ENCODE measurements around the gene PPFIBP1. TPM values are rescaled to one million over a fixed set of nuclear protein-coding genes. Genes with fewer than 3 reads are reported as not detected.

Gene PPFIBP1
- total RNA-seq, 2 donors from 2014 or later, result 2.1 to 4.1 TPM

DNA sequence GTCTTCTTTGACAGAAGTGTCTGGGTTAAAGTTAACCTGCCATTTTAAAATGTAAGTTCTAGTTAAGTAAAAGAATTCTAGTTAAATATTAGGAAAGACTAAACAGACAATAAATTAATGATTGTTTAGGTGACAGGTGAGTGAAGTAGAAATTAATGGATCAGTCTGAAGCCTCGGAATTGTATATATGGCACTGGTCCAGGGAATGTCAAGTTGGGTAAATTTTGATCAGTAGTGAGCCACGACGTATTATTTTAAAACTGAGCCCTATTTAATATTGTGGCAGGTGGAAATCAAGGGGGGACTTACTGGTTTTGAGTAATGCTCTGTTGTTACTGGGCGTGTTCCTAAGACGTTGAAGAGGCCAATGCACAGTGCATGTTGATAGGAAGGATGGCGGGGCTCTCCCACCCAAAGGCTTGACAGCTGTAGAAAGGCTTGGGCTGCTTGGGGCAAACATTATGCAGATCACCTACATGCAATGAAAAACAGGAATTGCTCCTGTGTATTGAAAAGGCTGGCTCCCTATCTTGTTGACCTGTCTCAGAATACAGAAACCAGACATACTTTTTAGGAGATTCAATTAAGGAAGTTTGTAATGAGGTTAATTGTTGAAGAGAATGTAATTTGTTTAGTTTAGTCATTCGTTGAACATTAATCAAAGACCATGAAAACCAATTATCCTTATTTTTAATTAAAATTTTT is 5.9 kb upstream of the PPFIBP1 start:
- DNase-seq, result no peak
- Mint-ChIP-seq H3K27ac (no peak overlapping the region), H3K4me3 (no peak overlapping the region), H3K36me3 (ENCODE audit: low read depth) (peaks cover 6% of the 10 kb centered on the region), H3K27me3 (peaks cover 43% of the 10 kb centered on the region), H3K4me1 (peaks cover under 1% of the 10 kb centered on the region)
- ATAC-seq, result no peak
- no peaks in the 10 kb centered on the region for H3K9me3 ChIP-seq (ENCODE audit: control insufficient read depth, low read length, poor library complexity, severe bottlenecking)

DNA sequence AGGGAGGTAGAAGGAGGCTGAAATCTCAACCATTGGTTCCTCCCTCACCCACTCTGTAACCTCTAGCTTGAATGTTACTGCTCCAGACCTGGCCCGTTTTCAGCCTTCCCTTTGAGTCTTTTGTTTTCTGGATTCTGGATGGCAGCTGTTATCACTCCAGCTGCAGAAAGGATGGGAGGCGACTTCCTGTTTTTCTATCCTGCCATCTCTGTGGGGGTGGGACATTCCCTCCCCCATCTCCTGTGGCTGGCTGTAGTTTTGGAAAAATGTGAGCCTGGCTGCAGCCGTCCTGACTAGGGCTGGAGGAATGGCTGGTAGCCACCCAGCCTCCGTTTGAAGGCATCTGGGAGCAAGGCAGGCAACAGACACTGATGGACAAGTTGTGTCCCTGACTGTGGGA is 2.9 kb upstream of the PPFIBP1 start:
- Mint-ChIP-seq H3K27me3 (peaks cover 52% of the 10 kb centered on the region), H3K36me3 (ENCODE audit: low read depth) (peaks cover 6% of the 10 kb centered on the region)
- DNase-seq, result no peak

DNA sequence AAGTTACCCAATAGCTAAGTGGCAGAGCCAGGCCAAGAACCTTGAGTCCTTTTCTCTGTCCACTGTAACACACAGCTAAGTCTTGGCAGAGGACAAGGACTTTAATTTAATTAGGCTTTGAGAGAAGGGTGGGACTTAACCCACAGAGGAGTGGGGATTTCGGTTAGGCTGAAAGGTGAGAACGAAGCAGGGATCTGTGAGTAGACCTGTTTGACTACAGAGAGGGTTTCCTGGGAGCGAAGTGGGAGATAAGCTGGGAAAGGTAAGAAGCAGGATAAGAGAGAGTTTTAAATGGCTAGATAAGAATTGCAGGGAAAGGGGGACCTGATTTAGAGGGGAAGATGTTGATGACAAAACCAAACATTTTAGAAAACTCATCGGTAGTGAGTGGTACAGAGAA is 2.0 kb upstream of the PPFIBP1 start:
- H3K4me3 Mint-ChIP-seq, result peak overlapping the region; percentile 57

More for the DNA sequence above, 2.9 kb upstream of the PPFIBP1 start:
- ATAC-seq, result no peak
- H3K27ac Mint-ChIP-seq, result no peak overlapping the region
- H3K4me1 Mint-ChIP-seq, result peaks cover 12% of the 10 kb centered on the region
- no peaks in the 10 kb centered on the region for H3K9me3 ChIP-seq (ENCODE audit: control insufficient read depth, low read length, poor library complexity, severe bottlenecking)
- peak overlapping the region; percentile 33 for H3K4me3 Mint-ChIP-seq

DNA sequence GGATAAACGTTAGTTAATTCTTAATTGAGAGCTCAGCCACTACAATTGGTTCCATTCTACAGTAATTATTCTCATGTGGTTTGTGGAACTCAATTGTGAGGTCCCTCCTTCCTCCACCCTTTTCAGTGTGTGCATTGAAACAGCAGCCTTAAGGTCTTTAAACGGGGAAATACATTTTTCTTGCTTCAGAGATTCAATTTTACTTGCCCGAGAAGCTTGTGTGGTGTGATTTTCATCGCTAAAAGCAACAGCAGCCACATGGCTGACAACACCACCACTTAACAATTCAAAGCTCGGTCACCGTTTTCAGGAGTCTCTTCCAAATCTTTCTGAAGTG is 733 bp upstream of the PPFIBP1 start:
- H3K27me3 Mint-ChIP-seq, result peaks cover 30% of the 10 kb centered on the region
- peak overlapping the region; percentile 95 for H3K4me3 Mint-ChIP-seq
- peak overlapping the region; percentile 96 for H3K27ac Mint-ChIP-seq
- DNase-seq, result no peak
- peaks cover 3% of the 10 kb centered on the region for H3K36me3 Mint-ChIP-seq (ENCODE audit: low read depth)
- peaks cover 12% of the 10 kb centered on the region for H3K4me1 Mint-ChIP-seq
- peak; percentile 8 for ATAC-seq
- H3K9me3 ChIP-seq (ENCODE audit: control insufficient read depth, low read length, poor library complexity, severe bottlenecking), result no peaks in the 10 kb centered on the region

More for the DNA sequence above, 2.0 kb upstream of the PPFIBP1 start:
- H3K36me3 Mint-ChIP-seq (ENCODE audit: low read depth), result peaks cover 3% of the 10 kb centered on the region
- no peaks in the 10 kb centered on the region for H3K9me3 ChIP-seq (ENCODE audit: control insufficient read depth, low read length, poor library complexity, severe bottlenecking)
- no peak for DNase-seq
- peaks cover 43% of the 10 kb centered on the region for H3K27me3 Mint-ChIP-seq
- peaks cover 12% of the 10 kb centered on the region for H3K4me1 Mint-ChIP-seq
- peak overlapping the region; percentile 19 for H3K27ac Mint-ChIP-seq
- no peak for ATAC-seq

DNA sequence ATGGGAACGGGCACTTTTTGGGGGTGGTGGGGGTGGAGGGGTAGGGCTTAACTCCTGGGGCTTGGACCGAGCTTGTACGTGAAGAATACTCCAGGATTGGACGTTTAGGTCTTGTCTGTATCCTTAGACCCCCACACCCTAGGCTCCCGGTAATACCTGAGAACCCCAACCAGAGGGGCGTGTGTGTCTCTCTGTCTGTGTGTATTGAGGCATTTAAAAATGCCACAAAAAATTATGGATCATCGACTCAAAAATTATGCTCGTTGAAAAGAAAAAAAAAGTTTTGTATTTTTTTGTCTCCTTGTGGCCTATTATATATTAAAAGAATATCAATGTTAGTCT is 459 bp downstream of the PPFIBP1 start:
- DNase-seq, result no peak
- no peak for ATAC-seq

DNA sequence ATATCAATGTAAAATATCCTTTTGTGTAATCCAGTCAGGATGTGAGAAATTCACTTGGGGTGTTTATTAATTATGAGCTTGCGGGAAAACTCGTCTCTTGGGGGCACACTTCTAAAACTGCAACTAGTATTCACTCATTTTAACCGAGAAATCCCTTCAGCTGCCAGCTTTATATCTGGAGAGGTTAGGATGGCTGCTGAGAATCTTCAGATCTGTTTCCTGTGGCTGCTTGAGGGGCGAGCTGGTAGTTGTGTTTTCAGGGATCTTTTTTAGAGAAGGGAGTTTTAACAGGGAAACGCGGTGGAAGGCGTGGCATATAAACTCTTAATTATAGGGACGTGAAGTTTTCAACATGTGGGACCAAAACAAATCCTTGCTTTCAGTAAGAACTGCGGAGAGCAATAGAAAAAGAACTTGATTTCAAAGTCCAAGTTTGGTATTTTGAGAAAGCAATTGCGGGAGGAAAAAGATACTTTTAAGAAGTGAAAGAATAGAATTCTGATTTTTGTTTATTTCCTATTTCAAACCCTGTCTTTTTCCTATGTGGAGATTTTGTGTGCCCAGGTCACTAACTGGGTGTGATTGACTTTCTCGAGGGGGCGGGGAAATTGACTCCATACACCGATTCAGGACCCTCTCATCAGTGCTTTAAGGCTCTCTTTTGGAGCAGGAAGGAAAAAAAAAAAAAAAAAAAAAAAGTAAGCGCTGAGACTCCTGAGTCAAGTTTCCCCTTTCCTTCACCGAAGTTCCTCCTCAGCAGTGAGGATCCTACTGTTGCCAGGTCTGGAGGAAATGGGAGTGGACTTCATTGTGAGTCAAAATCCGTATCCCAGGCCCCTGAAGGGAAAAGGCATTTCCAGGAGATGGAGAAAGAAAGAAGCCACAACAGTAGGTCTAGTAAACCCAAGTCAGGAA is 1.1 kb downstream of the PPFIBP1 start:
- Mint-ChIP-seq H3K4me3 (peak overlapping the region; percentile 95), H3K27ac (no peak overlapping the region), H3K27me3 (peaks cover 15% of the 10 kb centered on the region), H3K4me1 (peaks cover 12% of the 10 kb centered on the region), H3K36me3 (ENCODE audit: low read depth) (no peaks in the 10 kb centered on the region)
- DNase-seq (no peak), ATAC-seq (no peak)
- H3K9me3 ChIP-seq (ENCODE audit: control insufficient read depth, low read length, poor library complexity, severe bottlenecking), result no peaks in the 10 kb centered on the region

More for the DNA sequence above, 459 bp downstream of the PPFIBP1 start:
- no peaks in the 10 kb centered on the region for H3K9me3 ChIP-seq (ENCODE audit: control insufficient read depth, low read length, poor library complexity, severe bottlenecking)
- peaks cover 21% of the 10 kb centered on the region for H3K27me3 Mint-ChIP-seq
- peak overlapping the region; percentile 95 for H3K4me3 Mint-ChIP-seq
- H3K4me1 Mint-ChIP-seq, result peaks cover 12% of the 10 kb centered on the region
- H3K36me3 Mint-ChIP-seq (ENCODE audit: low read depth), result peaks cover under 1% of the 10 kb centered on the region
- H3K27ac Mint-ChIP-seq, result no peak overlapping the region

DNA sequence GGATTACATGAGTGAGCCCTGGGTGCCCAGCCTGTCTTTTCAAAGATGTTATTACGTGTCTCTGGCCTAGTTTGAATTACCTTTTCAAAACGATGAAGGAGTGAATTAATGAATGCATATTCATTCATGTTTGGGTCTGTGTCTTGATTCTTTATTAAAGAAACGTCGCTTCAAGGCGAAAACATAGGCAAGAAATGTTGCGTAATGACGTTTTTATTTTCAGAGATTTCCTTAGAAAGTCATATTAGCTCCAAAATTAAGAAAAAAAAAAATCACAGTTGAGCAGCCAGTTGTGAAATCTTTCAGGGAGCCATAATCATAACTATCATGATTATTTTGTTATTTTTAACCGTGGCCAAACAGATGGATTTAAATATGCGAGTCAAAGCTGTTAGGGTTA is 3.5 kb downstream of the PPFIBP1 start:
- Mint-ChIP-seq H3K27ac (no peak overlapping the region), H3K36me3 (ENCODE audit: low read depth) (peaks cover 2% of the 10 kb centered on the region)

DNA sequence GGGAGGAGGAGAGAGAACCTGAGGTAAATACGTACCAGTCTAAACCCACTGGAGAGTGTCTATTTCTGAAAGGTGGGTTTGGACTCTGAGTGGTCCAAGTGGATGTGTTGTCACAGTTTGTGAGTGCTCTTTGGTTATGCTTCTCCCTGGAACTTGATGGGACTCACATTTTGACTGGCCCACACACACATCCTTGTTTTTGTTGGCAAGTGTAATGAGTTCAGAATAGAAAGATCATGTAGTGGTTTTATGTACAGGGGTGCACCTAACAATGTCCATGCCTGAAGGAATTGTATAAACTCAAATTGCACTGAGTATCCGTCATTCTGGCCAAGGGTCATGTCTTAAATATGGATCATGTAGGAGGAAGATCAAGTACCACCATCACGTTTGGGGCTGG is 4.8 kb downstream of the PPFIBP1 start:
- H3K9me3 ChIP-seq (ENCODE audit: control insufficient read depth, low read length, poor library complexity, severe bottlenecking), result no peaks in the 10 kb centered on the region
- ATAC-seq (no peak), DNase-seq (no peak)
- Mint-ChIP-seq H3K4me1 (peaks cover 11% of the 10 kb centered on the region), H3K27me3 (peaks cover 13% of the 10 kb centered on the region), H3K36me3 (ENCODE audit: low read depth) (peaks cover 3% of the 10 kb centered on the region), H3K4me3 (no peak overlapping the region), H3K27ac (no peak overlapping the region)

More for the DNA sequence above, 3.5 kb downstream of the PPFIBP1 start:
- H3K9me3 ChIP-seq (ENCODE audit: control insufficient read depth, low read length, poor library complexity, severe bottlenecking), result no peaks in the 10 kb centered on the region
- H3K4me1 Mint-ChIP-seq, result peaks cover 12% of the 10 kb centered on the region
- no peak overlapping the region for H3K4me3 Mint-ChIP-seq
- no peak for ATAC-seq
- peaks cover 10% of the 10 kb centered on the region for H3K27me3 Mint-ChIP-seq
- DNase-seq, result no peak

DNA sequence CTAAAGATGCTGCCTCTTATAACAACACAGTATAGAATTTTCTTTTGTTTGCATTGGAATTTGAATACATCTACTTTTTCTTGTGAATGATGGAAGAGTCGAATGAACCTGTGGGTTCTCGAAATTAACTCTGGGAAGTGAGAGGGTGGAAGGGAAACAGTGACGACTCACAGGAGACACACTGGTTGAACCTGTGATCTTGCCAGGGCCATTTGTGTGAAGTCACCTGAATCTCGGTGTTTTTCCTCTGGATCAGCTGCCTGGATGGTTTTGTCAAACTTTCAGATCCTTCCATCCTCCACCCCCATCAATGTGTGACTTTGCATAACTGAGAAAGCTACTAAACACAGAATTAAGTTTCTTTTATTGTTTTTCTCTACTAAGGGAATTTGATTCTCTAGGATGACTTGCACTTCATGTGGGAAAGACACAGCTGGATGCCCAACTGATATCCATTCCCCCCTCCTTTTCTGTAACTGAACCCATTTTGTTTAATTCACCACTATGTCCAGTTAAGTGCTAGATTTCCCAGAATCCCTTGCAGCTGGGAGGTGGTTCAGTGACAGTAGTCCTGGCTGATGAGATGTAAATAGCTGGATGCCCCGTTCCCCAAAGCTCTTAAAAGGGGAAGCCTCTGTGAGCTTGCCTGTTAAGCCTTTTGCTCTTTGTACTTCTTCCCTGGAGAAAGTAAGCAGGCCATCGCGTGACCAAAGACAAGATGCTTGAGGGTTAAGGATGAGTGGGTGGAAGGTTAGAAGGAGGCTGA is 6.3 kb downstream of the PPFIBP1 start:
- H3K27me3 Mint-ChIP-seq, result peaks cover 13% of the 10 kb centered on the region
- peaks cover 15% of the 10 kb centered on the region for H3K4me1 Mint-ChIP-seq
- H3K27ac Mint-ChIP-seq, result no peak overlapping the region
- H3K36me3 Mint-ChIP-seq (ENCODE audit: low read depth), result peaks cover 3% of the 10 kb centered on the region
- no peaks in the 10 kb centered on the region for H3K9me3 ChIP-seq (ENCODE audit: control insufficient read depth, low read length, poor library complexity, severe bottlenecking)
- H3K4me3 Mint-ChIP-seq, result no peak overlapping the region
- DNase-seq (no peak), ATAC-seq (no peak)

DNA sequence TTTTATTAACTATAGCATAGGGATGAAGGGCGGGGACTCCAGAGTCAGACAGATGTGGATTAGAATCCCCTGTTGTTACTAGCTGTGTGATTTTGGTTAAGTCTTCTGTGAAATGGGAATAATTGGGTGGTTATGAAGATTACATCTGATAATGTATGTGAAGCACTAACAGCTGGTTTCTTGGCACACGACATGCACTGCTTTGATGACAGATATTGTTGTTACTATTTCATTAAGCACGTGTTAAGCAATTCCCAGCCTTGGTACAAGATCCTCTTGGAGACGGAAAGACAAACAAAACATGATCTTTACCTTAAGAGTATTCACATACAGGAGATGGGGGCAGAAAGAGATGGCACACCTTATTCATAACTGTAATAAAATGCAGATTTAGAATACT is 7.9 kb downstream of the PPFIBP1 start:
- Mint-ChIP-seq H3K4me3 (no peak overlapping the region), H3K36me3 (ENCODE audit: low read depth) (peaks cover 3% of the 10 kb centered on the region), H3K27me3 (peaks cover 9% of the 10 kb centered on the region), H3K4me1 (peaks cover 15% of the 10 kb centered on the region), H3K27ac (no peak overlapping the region)
- DNase-seq (no peak), ATAC-seq (no peak)
- no peaks in the 10 kb centered on the region for H3K9me3 ChIP-seq (ENCODE audit: control insufficient read depth, low read length, poor library complexity, severe bottlenecking)

DNA sequence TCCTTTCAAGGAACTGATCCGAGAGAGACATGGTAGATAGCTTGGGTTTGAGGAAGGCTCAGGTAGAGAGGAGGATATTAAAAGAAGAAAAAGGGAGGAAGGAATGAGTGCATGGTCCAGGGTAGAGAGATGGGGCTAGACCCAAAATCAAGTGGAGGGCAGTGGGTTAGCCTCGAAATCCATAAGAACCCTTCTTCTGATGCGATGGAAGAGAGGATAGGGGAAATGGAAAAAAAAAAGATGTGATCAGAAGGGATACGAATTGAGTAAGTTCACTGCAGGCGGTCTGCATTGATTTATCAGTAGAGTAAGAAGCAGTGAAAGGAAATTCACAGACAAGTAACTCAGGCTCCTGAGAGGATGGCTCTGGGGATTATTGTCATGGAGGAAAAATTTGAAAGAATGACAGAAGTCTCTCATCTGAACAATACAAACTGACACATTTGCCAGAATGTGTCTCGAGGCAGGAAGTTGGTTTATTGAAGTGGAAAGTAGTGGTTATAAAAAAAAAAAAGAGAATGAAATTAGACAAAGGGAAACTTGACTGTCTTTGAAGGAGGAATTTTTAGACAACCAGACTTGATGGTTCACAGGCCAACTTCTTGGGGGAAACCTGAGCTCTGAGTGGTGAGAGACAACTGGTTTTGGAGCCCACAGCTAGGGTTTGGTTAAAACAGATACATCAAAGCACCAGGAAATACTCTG is 10.2 kb downstream of the PPFIBP1 start:
- peaks cover 3% of the 10 kb centered on the region for H3K36me3 Mint-ChIP-seq (ENCODE audit: low read depth)
- peak overlapping the region; percentile 93 for H3K27ac Mint-ChIP-seq
- DNase-seq (no peak), ATAC-seq (peak; percentile 64)
- H3K27me3 Mint-ChIP-seq, result peaks cover 9% of the 10 kb centered on the region
- peak overlapping the region; percentile 68 for H3K4me3 Mint-ChIP-seq
- H3K9me3 ChIP-seq (ENCODE audit: control insufficient read depth, low read length, poor library complexity, severe bottlenecking), result no peaks in the 10 kb centered on the region
- H3K4me1 Mint-ChIP-seq, result peaks cover 15% of the 10 kb centered on the region

DNA sequence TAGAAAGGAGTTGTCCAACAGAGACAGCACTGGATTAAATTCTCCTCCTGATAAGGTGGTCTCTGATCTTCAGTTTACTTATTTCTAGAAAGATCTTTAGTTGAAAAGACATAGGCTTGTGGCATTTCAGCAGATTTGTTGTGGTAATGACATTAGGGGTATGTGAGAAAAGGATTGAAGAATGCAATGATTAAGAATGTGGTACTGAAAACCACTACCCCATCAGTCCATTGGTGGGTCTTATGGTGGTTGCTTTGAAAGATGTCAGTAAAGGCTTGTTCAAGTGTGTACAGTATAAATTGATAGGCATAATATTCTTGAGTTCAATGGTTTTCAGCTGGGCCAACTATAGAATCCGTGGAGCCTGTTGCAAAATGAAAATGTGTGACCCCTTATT is 10.8 kb downstream of the PPFIBP1 start:
- Mint-ChIP-seq H3K27me3 (peaks cover 9% of the 10 kb centered on the region), H3K36me3 (ENCODE audit: low read depth) (peaks cover 3% of the 10 kb centered on the region), H3K4me1 (peaks cover 15% of the 10 kb centered on the region), H3K27ac (peak overlapping the region; percentile 93), H3K4me3 (no peak overlapping the region)
- DNase-seq (no peak), ATAC-seq (no peak)
- no peaks in the 10 kb centered on the region for H3K9me3 ChIP-seq (ENCODE audit: control insufficient read depth, low read length, poor library complexity, severe bottlenecking)

Data from T-helper 17 cell (primary cell).